WERI-Rb-1 (cell line): ENCODE data around the gene SOCS7.
A peak's percentile ranks its signal among the peaks of the same experiment; 100 is the strongest.

Source experiments
- DNase-seq: peaks from one replicate; pipeline ENCODE4 v3.0.0-alpha.2; 2020
- H3K27ac ChIP-seq: fragments of 250-450 bp; sonication (Bioruptor Pico); 2 replicates; pipeline ENCODE4 v1.5.1; 2020; ENCODE audit warnings: mild to moderate bottlenecking, moderate library complexity
- H3K27me3 ChIP-seq: fragments of 250-450 bp; sonication (Bioruptor Pico); 2 replicates; pipeline ENCODE4 v1.5.1; 2021; ENCODE audit warnings: mild to moderate bottlenecking, low read depth, moderate library complexity; ENCODE audit not compliant: insufficient read depth, severe bottlenecking
- H3K36me3 ChIP-seq: fragments of 250-450 bp; sonication (Bioruptor Pico); 2 replicates; pipeline ENCODE4 v1.5.1; 2020; ENCODE audit warnings: mild to moderate bottlenecking, moderate library complexity
- H3K4me3 ChIP-seq: 2 replicates; pipeline ENCODE4 v1.5.1; 2011; ENCODE audit warnings: low read depth, mild to moderate bottlenecking, control low read depth, low read length
- H3K9me3 ChIP-seq: fragments of 250-450 bp; sonication (Bioruptor Pico); 2 replicates; pipeline ENCODE4 v1.5.1; 2021; ENCODE audit warnings: mild to moderate bottlenecking, moderate library complexity; ENCODE audit not compliant: severe bottlenecking
- TF ChIP-seq, protein P1 (sequence below): IDR thresholded peaks from 2 replicates; pipeline ENCODE4 v1.5.1; 2011; ENCODE audit warnings: low read depth, mild to moderate bottlenecking, control low read depth, inconsistent platforms, low read length

The SOCS7 gene

GRCh38 chr17:38403491-38403890 is 51.8 kb downstream of the SOCS7 start:
- no peak overlapping the region for H3K27ac ChIP-seq
- TF ChIP-seq, protein P1, sequence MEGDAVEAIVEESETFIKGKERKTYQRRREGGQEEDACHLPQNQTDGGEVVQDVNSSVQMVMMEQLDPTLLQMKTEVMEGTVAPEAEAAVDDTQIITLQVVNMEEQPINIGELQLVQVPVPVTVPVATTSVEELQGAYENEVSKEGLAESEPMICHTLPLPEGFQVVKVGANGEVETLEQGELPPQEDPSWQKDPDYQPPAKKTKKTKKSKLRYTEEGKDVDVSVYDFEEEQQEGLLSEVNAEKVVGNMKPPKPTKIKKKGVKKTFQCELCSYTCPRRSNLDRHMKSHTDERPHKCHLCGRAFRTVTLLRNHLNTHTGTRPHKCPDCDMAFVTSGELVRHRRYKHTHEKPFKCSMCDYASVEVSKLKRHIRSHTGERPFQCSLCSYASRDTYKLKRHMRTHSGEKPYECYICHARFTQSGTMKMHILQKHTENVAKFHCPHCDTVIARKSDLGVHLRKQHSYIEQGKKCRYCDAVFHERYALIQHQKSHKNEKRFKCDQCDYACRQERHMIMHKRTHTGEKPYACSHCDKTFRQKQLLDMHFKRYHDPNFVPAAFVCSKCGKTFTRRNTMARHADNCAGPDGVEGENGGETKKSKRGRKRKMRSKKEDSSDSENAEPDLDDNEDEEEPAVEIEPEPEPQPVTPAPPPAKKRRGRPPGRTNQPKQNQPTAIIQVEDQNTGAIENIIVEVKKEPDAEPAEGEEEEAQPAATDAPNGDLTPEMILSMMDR = no peak
- H3K9me3 ChIP-seq = no peaks in the 10 kb centered on the region
- H3K36me3 ChIP-seq = peaks cover 24% of the 10 kb centered on the region
- no peak for DNase-seq
- H3K27me3 ChIP-seq = no peaks in the 10 kb centered on the region
- H3K4me3 ChIP-seq = no peak overlapping the region

DNA sequence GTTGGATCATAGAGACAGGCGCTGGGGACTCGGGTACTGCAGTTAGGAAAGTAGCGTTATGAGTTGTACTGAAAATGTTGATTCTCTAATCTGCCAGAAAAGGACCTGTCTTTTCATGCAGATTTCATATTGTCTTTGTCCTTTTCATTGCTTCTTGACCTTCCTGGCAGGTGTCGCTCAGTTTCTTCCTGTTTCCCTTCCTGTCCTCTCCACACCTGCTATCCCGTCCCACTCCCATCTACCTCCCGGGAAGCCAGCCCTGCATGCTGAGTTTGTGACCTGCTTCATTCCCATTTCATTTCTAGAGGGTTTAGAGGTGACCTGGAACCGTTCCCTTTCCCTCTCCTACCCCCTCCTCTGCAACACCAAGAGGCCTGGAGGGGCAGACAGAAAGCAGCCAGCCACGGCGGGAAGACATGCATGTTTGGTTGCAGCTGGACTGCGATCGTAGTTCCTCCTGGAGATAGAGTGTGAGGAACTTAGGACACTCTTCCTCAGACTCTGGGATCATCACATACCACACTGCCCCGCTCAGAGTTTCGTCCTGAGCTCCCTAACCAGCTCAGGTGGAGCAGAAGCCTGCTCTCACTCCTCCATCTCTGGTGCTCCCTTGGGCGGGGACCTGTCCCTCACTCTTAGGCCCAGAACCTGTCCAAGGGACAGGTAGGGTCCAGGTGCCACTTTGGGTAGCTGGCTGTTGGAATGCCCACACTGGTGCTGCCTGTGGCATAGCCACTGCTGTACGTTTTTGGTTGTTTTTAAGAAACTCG is 52.7 kb downstream of the SOCS7 start:
- H3K27me3 ChIP-seq = no peaks in the 10 kb centered on the region
- H3K36me3 ChIP-seq = peaks cover 21% of the 10 kb centered on the region
- TF ChIP-seq, protein P1 = no peak
- no peak for DNase-seq
- H3K4me3 ChIP-seq = no peak overlapping the region
- H3K27ac ChIP-seq = no peak overlapping the region
- no peaks in the 10 kb centered on the region for H3K9me3 ChIP-seq

DNA sequence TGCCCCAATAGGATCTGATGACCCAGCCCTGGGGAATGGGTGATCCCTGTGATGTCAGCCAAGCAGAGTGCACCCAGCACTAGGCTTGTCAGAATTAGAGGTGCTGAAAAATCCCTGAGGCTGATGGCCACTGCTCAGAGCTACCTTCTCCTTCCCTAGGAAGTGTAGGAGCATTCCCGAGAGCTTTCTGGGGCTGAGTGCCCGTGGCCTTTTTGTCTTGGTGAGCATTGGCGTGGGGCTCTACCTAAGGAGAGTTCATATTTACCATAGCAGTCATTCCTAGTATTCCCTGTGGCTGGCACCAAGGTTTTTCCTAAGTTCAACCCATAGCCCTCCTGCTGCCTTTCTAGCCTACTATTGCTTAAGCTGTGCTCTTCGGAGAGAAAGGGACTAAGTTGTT is 54.0 kb downstream of the SOCS7 start:
- Histone ChIP-seq H3K4me3 (no peak overlapping the region), H3K9me3 (no peaks in the 10 kb centered on the region), H3K27ac (no peak overlapping the region), H3K27me3 (no peaks in the 10 kb centered on the region), H3K36me3 (peaks cover 11% of the 10 kb centered on the region; the same call in 1 of the 2 replicates)
- TF ChIP-seq, protein P1 = no peak
- no peak for DNase-seq

- Histone ChIP-seq H3K9me3 (no peaks in the 10 kb centered on the region), H3K27me3 (no peaks in the 10 kb centered on the region), H3K4me3 (no peak overlapping the region), H3K27ac (no peak overlapping the region), H3K36me3 (no peaks in the 10 kb centered on the region)
- TF ChIP-seq, protein P1 = no peak
- DNase-seq = no peak
Observed at GRCh38 chr17:38410201-38410600, 58.6 kb downstream of the SOCS7 start.

DNA sequence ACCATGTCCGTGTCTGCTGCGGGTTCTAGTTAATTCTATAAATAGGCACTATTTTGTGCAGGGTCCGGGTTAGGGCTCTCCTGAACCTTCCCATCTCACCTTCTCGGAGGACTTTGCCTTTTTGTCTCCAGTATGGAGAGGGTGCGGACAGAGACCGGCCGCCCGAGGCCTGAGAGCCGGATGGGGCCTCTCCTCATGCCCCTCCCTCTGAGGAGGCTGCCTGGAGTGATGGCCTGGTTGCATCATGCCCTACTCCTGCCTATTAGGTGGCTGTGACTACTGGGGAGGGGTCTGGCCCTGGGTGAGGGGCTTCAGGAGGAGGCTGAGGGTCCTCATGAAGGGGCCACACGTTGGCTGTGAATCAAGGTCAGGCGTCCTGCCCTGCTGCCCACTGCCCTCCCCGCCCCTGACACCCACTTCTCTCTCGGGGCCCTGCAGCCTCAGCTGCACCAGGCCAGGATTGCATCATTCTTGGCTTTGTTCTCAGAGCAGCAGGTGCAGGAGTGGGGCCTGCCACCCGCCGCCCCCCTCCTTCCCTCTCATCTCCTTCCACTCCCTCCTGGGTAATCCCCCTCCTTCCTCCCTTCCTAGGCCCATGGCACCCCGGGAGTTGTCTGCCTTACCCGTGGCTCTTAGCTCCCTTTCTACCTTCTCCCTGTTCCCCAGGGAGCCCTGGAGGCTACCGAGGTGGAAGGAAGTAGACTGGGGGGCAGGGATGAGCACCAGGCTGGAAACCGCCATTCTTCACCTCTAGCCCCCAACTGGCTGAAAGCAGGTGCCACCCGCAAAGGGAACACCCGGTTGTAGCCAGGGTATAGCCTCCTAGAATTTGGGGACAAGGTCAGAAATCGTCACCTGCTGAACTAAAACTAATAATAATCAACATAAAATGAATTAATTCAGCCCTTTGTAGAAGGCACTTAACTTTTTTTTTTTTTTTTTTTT is 63.9 kb downstream of the SOCS7 start:
- Histone ChIP-seq H3K36me3 (no peaks in the 10 kb centered on the region), H3K9me3 (no peaks in the 10 kb centered on the region), H3K27me3 (no peaks in the 10 kb centered on the region), H3K27ac (peak overlapping the region; percentile 97), H3K4me3 (peak overlapping the region; percentile 42)
- DNase-seq = peak; percentile 91
- TF ChIP-seq, protein P1 = no peak
